HG03095 (cell line): ENCODE results near the gene TSPEAR.
"Not testable (repeated sequence)": the region's sequence is repeated elsewhere in the genome, so short reads cannot be mapped to it uniquely, and the experiment has no call there.

Source experiments
- ATAC-seq: cut with Tn5 transposase; IDR thresholded peaks from one replicate; pipeline ENCODE4 v1.9.1; 2021; ENCODE audit warnings: moderate library complexity; ENCODE audit not compliant: unreplicated experiment

The TSPEAR gene

GRCh38 chr21:44703731-44704635 lies 7.4 kb downstream of the TSPEAR start:
- no peak for ATAC-seq

GRCh38 chr21:44702973-44703730 lies 8.2 kb downstream of the TSPEAR start:
- no peak for ATAC-seq

- ATAC-seq, result no peak
Observed at GRCh38 chr21:44702111-44702972, 9.0 kb downstream of the TSPEAR start.

- ATAC-seq, result no peak
Observed at GRCh38 chr21:44701541-44701940, 9.8 kb downstream of the TSPEAR start.

- ATAC-seq, result no peak
Observed at GRCh38 chr21:44701023-44701400, 10.4 kb downstream of the TSPEAR start.

- no peak for ATAC-seq
Observed at GRCh38 chr21:44700101-44701022, 11.0 kb downstream of the TSPEAR start.

- no peak for ATAC-seq
Observed at GRCh38 chr21:44699502-44700001, 11.8 kb downstream of the TSPEAR start.

- no peak for ATAC-seq
Observed at GRCh38 chr21:44697811-44698734, 13.3 kb downstream of the TSPEAR start.

GRCh38 chr21:44697172-44697810 lies 14.1 kb downstream of the TSPEAR start, which contains the start of gene KRTAP10-12:
Gene KRTAP10-12 (plus strand): TSS chr21:44697172. CDS start chr21:44697202, 30 bp downstream.
- ATAC-seq, result not testable (repeated sequence)

- ATAC-seq, result no peak
Observed at GRCh38 chr21:44696572-44696971, 14.8 kb downstream of the TSPEAR start.

- no peak for ATAC-seq
Observed at GRCh38 chr21:44695641-44696040, 15.7 kb downstream of the TSPEAR start.

- ATAC-seq, result no peak
Observed at GRCh38 chr21:44695184-44695583, 16.2 kb downstream of the TSPEAR start.

- no peak for ATAC-seq
Observed at GRCh38 chr21:44694776-44695175, 16.6 kb downstream of the TSPEAR start.

- no peak for ATAC-seq
Observed at GRCh38 chr21:44692798-44693512, 18.4 kb downstream of the TSPEAR start.

GRCh38 chr21:44691686-44692085 lies 19.7 kb downstream of the TSPEAR start:
- ATAC-seq, result no peak

GRCh38 chr21:44689740-44690139 lies 21.6 kb downstream of the TSPEAR start:
- ATAC-seq, result not testable (repeated sequence)

GRCh38 chr21:44687671-44688070 lies 23.7 kb downstream of the TSPEAR start:
- no peak for ATAC-seq
